ENCODE measurements around the gene GSTCD.

The GSTCD gene

DNA sequence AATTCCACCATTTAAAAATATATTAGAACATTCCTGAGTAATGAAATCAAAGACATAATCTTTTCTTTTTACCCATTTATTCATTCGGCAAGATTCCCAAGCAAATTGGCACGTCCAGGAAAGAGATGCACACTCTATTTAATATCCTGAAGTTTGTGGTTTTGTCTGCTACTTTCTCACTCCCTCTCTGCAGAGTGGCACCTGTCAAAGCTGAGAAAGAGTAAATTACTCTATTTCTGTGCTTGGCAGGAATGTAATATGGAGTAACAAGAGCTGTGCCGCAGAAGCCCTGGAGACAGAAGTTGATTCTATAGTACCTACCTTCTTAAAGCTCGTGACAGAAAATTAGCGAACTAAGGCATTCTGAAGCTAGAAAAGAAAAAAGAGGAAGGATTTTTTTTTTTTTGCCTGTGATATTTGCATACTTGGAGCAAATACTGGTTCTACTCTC is 5.5 kb downstream of the GSTCD start:
- Histone ChIP-seq H3K79me2 (ENCODE audit: insufficient read depth, low read depth) (peaks cover 38% of the 10 kb centered on the region), H2AFZ (ENCODE audit: low read depth) (no peak overlapping the region), H3K27ac (no peak overlapping the region), H3K4me3 (IDR thresholded peaks at IDR 0.05; ENCODE audit: insufficient read depth, low read depth, low read length) (no peak overlapping the region), H3K27me3 (ENCODE audit: insufficient read depth, low read depth) (no peaks in the 10 kb centered on the region), H3K4me2 (no peak overlapping the region), H3K9ac (no peak overlapping the region), H3K36me3 (ENCODE audit: insufficient read depth) (no peaks in the 10 kb centered on the region), H3K4me1 (ENCODE audit: low read depth, poor library complexity, severe bottlenecking) (peaks cover 39% of the 10 kb centered on the region), H4K20me1 (ENCODE audit: insufficient read depth) (no peaks in the 10 kb centered on the region)
- TF ChIP-seq, protein P1, sequence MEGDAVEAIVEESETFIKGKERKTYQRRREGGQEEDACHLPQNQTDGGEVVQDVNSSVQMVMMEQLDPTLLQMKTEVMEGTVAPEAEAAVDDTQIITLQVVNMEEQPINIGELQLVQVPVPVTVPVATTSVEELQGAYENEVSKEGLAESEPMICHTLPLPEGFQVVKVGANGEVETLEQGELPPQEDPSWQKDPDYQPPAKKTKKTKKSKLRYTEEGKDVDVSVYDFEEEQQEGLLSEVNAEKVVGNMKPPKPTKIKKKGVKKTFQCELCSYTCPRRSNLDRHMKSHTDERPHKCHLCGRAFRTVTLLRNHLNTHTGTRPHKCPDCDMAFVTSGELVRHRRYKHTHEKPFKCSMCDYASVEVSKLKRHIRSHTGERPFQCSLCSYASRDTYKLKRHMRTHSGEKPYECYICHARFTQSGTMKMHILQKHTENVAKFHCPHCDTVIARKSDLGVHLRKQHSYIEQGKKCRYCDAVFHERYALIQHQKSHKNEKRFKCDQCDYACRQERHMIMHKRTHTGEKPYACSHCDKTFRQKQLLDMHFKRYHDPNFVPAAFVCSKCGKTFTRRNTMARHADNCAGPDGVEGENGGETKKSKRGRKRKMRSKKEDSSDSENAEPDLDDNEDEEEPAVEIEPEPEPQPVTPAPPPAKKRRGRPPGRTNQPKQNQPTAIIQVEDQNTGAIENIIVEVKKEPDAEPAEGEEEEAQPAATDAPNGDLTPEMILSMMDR (conservative IDR thresholded peaks at IDR 0.05; ENCODE audit: low read depth, low read length) = no peak

GRCh38 chr4:105714932-105715331 is 6.3 kb downstream of the GSTCD start:
- H3K27me3 ChIP-seq (ENCODE audit: insufficient read depth, low read depth) = no peaks in the 10 kb centered on the region
- H3K79me2 ChIP-seq (ENCODE audit: insufficient read depth, low read depth) = peaks cover 30% of the 10 kb centered on the region
- H3K27ac ChIP-seq = no peak overlapping the region
- no peak overlapping the region for H3K9ac ChIP-seq
- peaks cover 32% of the 10 kb centered on the region for H3K4me1 ChIP-seq (ENCODE audit: low read depth, poor library complexity, severe bottlenecking)
- TF ChIP-seq, protein P1 (conservative IDR thresholded peaks at IDR 0.05; ENCODE audit: low read depth, low read length) = no peak
- H3K4me2 ChIP-seq = no peak overlapping the region
- no peaks in the 10 kb centered on the region for H3K36me3 ChIP-seq (ENCODE audit: insufficient read depth)
- H3K4me3 ChIP-seq (IDR thresholded peaks at IDR 0.05; ENCODE audit: insufficient read depth, low read depth, low read length) = no peak overlapping the region
- no peak overlapping the region for H2AFZ ChIP-seq (ENCODE audit: low read depth)
- H4K20me1 ChIP-seq (ENCODE audit: insufficient read depth) = no peaks in the 10 kb centered on the region

- H3K79me2 ChIP-seq (ENCODE audit: insufficient read depth, low read depth) = peaks cover 21% of the 10 kb centered on the region
- TF ChIP-seq, protein P1 (conservative IDR thresholded peaks at IDR 0.05; ENCODE audit: low read depth, low read length) = peak; percentile 78
- no peaks in the 10 kb centered on the region for H3K27me3 ChIP-seq (ENCODE audit: insufficient read depth, low read depth)
- no peak overlapping the region for H2AFZ ChIP-seq (ENCODE audit: low read depth)
- no peak overlapping the region for H3K4me3 ChIP-seq (IDR thresholded peaks at IDR 0.05; ENCODE audit: insufficient read depth, low read depth, low read length)
- no peak overlapping the region for H3K27ac ChIP-seq
- no peaks in the 10 kb centered on the region for H3K36me3 ChIP-seq (ENCODE audit: insufficient read depth)
- H4K20me1 ChIP-seq (ENCODE audit: insufficient read depth) = no peaks in the 10 kb centered on the region
- H3K4me2 ChIP-seq = 0 out of 2 replicates have a peak overlapping the region, but pooled peaks have one; percentile 0
- peaks cover 25% of the 10 kb centered on the region for H3K4me1 ChIP-seq (ENCODE audit: low read depth, poor library complexity, severe bottlenecking)
- no peak overlapping the region for H3K9ac ChIP-seq
These were observed 7.2 kb downstream of the GSTCD start for GRCh38 chr4:105715692-105716278.

- Histone ChIP-seq H3K4me2 (no peak overlapping the region), H3K79me2 (ENCODE audit: insufficient read depth, low read depth) (peaks cover 4% of the 10 kb centered on the region; the same call in 1 of the 2 replicates), H3K4me1 (ENCODE audit: low read depth, poor library complexity, severe bottlenecking) (peaks cover 13% of the 10 kb centered on the region), H3K27ac (no peak overlapping the region), H3K4me3 (IDR thresholded peaks at IDR 0.05; ENCODE audit: insufficient read depth, low read depth, low read length) (no peak overlapping the region), H3K27me3 (ENCODE audit: insufficient read depth, low read depth) (no peaks in the 10 kb centered on the region), H3K36me3 (ENCODE audit: insufficient read depth) (no peaks in the 10 kb centered on the region), H3K9ac (no peak overlapping the region), H2AFZ (ENCODE audit: low read depth) (no peak overlapping the region), H4K20me1 (ENCODE audit: insufficient read depth) (no peaks in the 10 kb centered on the region)
- TF ChIP-seq, protein P1 (conservative IDR thresholded peaks at IDR 0.05; ENCODE audit: low read depth, low read length) = no peak
These were observed 10.6 kb downstream of the GSTCD start for GRCh38 chr4:105719204-105719603.
